Measurements from ENCODE around the gene TMEM253.

DNA sequence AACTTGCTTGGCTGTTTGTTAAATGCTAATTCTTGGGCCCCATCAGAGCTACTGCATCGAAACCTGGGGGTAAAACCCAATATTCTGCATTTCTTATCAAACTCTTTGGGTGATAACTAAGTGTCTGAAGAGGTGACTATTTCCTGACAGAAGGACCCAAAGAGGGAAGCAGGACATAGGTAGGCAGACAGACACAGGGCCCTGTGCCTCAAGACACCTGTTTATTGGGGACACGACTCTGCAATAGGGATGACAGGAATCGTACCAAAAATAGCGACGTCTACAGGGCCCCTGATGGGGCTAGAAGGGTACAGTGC is 11.0 kb upstream of the TMEM253 start:
- TF ChIP-seq, protein P1, sequence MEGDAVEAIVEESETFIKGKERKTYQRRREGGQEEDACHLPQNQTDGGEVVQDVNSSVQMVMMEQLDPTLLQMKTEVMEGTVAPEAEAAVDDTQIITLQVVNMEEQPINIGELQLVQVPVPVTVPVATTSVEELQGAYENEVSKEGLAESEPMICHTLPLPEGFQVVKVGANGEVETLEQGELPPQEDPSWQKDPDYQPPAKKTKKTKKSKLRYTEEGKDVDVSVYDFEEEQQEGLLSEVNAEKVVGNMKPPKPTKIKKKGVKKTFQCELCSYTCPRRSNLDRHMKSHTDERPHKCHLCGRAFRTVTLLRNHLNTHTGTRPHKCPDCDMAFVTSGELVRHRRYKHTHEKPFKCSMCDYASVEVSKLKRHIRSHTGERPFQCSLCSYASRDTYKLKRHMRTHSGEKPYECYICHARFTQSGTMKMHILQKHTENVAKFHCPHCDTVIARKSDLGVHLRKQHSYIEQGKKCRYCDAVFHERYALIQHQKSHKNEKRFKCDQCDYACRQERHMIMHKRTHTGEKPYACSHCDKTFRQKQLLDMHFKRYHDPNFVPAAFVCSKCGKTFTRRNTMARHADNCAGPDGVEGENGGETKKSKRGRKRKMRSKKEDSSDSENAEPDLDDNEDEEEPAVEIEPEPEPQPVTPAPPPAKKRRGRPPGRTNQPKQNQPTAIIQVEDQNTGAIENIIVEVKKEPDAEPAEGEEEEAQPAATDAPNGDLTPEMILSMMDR (IDR thresholded peaks at IDR 0.05; ENCODE audit: insufficient read depth, low read depth, low read length): no peak
- no peak for TF ChIP-seq EZH2 (IDR thresholded peaks at IDR 0.05; ENCODE audit: insufficient read depth, low read length)

Measured in astrocyte (in vitro differentiated cells and primary cell).